Stimulated activated CD4-positive, alpha-beta T cell treated with anti-CD3 and anti-CD28 coated beads, Interleukin-1b, Interleukin-23, amount 100 ng/mL, for 24 hours (primary cell): ENCODE measurements around the gene ARPC1A.
"Not testable (repeated sequence)": the region's sequence is repeated elsewhere in the genome, so short reads cannot be mapped to it uniquely, and the experiment has no call there.

Source experiments
- DNase-seq, 4 experiments: peaks; one replicate each; pipeline ENCODE4 v3.0.0-alpha.2; 2020; ENCODE audit warnings: low read depth in 4 of 4, low spot score in 1 of 4

Gene ARPC1A

DNA sequence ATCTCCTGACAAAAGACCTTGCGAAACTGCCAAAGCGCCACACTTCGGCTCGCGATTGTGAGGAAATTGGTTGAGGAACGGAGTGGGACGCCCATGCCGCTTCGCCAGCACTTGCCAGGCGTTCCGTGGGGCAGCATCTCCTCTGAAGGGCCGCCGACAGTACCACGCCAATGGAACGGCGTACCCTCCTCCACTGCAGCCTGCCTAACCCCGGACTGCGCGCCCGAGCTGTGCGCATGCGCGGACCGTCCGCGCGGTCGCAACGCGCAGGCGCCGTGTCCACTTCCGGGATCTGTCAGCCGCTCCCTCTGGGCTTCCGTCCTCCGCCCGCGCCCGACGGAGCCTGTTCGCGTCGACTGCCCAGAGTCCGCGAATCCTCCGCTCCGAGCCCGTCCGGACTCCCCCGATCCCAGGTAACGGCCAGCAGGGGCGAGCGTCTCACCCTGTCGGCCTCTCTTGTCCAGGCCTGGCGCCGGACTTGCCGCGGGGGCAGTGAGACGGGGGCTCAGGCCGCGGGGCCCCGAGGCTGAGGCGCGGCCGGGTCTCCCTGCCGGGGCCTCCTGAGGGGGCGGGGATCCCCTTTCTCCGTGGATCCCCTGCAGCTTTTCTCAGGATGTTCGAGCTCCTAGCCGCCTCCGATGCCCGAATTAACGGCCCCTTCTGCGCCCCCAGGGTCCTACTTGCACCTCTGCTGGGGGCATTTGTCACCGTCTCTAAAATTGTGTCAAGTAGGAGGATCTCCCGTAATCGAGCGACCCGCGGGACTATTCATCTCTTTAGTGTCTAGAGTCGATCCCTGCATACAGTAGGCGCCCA lies at the start of gene ARPC1A:
ARPC1A (plus strand) TSS at position 307 of the 816 bp plus-strand sequence. CDS start 7,456 bp downstream, outside the sequence.
- DNase-seq: peak; percentile 72 to 86 (median 84)

DNA sequence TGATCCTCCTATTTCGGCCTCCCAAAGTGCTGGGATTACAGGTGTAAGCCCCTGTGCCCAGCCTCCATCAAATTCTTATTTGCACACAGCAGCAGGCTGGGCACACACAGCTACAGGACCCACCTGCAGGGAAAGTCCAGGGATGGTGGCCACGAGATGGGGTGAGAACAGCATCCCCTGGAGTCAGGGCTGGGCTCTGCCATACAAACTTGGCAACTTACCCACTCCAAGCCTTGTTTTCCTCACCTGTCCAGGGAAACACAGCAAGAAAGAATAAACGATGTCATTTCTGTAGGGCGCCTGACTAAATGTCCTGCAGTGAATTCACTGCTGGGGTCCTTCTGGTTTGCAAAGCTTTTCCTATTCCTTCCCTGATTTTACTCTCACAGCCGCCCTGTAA lies 47.5 kb upstream of the ARPC1A start:
- no peak for DNase-seq

DNA sequence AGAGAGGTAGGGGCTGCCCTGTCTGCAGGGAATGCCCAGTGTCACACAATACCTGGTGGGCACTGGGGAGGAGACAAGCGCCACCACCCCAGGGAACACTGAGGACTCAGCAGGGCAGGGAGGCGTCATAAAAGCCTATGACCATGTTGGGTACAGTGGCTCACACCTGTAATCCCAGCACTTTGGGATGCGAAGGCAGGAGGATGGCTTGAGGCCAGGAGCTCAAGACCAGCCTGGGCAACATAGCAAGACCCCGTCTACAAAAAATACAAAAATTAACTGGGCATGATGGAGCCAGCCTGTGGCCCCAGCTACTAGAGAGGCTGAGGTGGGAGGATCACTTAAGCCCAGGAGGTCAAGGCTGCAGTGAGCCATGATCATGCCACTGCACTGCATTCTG lies 41.5 kb upstream of the ARPC1A start:
- not testable (repeated sequence) for DNase-seq

DNA sequence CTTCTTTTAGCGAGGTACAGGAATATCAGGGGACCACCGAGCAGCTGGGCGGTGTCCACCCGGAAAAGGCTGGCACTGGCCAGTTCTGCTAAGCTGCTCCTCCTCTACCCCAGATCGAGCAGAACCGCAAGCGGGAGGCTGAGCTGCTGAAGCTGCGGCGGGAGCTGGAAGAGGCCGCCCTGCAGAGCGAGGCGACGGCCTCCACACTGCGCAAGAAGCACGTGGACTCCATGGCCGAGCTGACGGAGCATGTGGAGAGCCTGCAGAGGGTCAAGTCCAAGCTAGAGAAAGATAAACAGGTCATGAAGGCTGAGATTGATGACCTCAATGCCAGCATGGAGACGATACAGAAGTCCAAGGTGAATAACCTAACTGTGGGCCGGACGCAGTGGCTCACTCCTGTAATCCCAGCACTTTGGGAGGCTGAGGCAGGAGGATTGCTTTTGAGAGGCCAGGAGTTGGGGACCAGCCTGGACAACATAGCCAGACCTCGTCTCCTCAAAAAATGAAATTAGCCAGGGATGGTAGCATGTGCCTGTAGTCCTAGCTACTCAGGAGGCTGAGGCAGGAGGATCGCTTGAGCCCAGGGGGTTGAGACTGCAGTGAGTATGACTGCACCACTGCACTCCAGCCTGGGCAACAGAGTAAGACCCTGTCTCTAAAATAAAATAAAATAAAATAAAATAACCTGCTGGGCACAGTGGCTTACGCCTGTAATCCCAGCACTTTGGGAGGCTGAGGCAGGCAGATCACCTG lies 37.7 kb upstream of the ARPC1A start:
- no peak for DNase-seq

DNA sequence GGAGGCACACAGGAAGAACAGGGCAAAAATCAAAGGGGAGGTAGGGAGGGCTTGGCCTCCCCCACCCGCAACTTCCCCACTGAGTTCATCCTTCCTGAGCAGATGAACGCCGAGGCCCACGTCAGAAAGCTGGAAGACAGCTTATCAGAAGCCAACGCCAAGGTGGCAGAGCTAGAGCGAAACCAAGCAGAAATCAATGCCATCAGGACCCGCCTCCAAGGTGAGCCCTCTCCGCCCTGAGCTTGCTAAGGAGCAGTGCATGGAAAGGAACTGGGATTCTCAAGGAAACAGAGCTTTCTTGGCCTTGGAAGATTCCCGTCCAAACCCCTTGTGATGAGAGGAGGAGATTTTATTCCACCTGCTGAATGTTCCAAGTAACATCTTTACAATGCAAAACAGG lies 36.5 kb upstream of the ARPC1A start:
- no peak for DNase-seq

DNA sequence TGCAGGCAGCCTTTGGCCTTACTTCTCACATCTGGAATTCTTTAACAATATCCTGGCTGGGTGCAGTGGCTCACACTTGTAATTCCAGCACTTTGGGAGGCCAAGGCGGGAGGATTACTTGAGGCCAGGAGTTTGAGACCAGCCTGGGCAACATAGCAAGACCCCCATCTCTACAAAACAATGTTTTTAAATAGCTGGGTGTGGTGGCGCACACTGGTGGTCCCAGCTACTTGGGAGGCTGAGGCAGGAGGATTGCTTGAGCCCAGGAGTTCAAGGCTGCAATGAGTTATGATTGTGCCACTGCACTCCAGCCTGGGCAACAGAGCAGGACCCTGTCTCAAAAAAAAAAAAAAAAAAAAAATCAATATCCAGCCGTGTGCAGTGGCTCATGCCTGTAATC lies 35.5 kb upstream of the ARPC1A start:
- not testable (repeated sequence) for DNase-seq

DNA sequence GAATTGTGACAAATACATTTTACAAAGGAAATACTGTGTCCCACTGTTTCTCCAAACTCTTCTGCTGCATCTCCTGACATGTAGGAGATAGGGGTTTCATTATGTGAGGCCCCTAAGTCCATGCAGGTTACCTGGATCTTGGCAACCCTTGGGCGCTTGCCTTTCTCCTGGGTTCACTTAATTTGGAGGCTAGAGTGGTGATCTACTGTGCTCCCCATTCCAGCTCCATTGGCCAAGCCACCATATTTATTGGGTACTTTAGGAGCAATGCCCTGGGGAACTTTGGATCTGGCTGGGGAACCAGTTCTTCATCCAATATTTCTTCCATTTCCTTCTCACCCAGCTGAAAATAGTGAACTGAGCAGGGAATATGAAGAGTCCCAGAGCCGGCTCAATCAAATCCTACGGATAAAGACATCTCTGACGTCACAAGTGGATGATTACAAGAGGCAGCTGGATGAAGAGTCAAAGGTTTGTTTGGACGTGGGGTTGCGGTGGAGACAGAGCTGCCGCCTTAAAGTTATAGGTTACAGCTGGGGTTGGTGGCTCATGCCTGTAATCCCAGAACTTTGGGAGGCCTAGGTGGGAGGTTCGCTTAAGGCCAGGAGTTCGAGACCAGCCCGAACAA lies 34.6 kb upstream of the ARPC1A start:
- DNase-seq: no peak

DNA sequence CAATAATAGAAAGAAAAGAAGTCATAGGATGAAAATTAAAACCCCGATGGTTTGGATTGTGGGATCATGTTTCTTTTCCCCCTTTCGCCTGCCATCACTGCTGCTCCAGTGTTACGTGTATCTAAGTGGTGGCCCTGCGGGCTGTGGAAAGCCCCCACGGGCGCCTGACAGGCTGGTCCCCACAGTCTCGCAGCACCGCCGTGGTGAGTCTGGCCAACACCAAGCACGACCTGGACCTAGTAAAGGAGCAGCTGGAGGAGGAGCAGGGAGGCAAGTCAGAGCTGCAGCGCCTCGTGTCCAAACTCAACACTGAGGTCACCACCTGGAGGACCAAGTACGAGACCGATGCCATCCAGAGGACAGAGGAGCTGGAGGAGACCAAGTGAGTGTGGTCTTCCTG lies 33.6 kb upstream of the ARPC1A start:
- no peak for DNase-seq

DNA sequence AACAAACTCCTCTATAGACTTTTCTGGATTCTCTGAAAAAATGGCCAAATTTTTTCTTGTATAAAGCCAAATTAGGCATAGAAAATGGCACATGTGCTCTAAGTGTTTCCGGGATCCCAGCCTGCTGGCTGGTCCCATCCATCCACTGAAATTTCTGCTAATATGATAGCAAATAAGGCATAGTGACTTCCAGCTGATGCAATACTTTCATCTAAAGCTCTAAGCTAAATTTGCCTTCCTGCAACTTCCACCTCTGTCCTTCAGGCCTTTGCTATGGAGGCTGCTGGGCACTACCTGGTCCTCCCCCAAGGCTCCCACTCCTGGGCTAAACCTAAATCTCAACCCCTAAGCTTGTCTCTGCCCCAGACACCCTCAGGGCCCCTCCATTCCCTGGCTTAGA lies 32.5 kb upstream of the ARPC1A start:
- no peak for DNase-seq

DNA sequence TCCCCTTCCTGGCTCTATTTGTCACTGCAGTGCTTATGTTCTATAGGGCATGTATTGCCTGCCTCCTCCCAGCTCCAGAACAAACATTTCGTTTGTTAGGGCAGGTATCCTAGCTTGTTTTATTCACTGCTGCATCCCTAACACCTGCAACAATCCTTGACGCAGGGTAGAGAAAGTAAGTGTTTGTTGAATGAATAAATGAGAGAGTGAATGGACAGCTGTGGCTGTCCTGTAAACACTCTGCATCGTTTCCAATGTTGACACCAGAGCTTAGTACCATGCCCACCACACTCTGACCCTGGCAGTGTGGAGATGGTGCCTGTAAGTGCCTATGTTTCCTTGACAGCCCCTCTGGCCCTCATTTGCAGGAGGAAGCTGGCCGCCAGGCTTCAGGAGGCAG lies 32.0 kb upstream of the ARPC1A start:
- DNase-seq: no peak

DNA sequence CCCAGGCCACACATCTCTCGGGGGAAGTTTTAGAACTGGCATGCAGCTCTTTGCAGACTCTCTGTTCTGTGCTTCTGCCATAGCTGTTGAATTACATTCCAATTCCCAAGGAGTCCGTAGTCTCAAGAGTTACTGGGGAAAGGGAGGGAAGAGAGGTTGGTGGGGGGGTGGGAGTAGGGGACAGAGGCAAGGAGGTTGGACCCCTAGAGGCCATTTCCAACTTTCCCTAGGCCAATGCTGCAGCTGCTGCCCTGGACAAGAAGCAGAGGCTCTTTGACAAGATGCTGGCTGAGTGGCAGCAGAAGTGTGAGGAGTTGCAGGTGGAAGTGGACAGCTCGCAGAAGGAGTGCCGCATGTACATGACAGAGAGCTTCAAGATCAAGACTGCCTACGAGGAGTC lies 29.2 kb upstream of the ARPC1A start:
- no peak for DNase-seq

DNA sequence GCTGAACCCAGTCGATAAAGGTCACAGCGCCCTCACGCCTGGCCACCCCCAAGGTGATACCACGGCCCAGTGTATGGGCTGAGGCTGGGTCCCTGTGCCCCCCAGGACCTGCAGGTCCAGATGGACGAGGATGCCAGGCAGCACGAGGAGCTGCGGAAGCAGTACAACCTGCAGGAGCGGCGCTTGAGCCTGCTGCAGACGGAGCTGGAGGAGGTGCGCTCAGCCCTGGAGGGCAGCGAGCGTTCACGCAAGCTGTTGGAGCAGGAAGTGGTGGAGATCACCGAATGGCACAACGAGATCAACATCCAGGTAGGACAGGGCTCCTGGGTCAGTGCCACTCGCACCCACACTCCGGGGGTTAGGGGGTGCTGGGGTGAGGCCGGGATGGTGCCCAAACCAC lies 24.2 kb upstream of the ARPC1A start:
- no peak for DNase-seq

DNA sequence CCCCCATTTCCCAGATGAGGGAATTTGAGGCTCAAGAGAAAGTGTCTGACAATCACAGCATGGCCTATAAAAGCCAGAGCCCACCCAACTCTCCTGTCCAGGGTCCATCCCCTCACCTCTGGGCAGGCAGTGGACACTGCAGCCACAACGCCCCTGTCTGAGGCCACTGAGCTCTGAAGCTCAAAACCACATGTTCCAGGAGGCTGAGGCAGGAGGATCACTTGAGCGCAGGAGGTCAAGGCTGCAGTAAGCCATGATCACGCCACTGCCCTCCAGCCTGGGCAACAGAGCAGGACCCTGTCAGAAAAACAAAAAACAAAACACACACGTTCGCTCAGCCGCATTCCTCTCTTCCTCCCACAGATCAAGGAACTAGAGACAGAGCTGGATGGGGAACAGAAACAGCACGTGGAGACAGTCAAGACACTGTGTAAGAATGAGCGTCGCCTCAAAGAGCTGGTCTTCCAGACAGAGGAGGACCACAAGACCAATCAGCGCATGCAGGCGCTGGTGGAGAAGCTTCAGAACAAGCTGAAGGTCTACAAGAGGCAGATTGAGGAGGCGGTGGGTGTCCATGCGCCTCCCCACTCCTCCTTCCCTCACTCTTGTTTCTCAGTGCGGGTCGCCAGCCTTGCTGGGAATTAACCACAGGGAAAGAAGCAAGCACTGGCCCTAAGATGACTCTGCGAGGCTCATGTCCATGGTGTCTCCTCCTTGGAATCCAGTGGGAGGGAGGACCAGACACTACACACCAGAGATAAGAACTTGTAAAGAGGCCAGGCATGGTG lies 20.0 kb upstream of the ARPC1A start:
- no peak for DNase-seq

DNA sequence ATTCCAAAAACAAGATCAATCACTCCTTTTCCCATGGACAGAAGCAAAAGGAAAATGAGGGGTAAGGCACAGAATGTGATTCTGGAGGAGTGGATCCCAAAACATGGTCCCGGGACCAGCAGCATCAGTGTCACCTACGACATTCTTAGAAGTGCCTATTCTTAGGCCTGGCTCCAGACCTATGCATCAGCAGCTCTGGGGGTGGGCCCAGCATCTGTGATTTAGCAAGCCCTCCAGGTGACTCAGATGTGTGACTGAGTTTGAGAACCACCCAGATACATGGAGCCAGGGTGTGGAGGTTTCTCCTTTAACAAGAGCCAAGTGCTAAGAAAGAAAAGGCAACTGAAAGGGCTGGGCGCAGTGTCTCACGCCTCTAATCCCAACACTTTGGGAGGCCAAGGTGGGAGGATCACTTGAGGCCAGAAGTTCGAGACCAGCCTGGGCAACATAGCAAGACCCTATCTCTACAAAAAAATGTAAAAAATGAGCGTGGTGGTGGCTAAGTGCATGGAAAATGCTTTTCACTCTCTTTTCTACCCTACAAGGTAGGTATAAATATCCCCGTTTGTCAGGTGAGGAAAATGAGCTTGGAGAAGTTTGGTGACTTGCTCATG lies 17.1 kb upstream of the ARPC1A start:
- DNase-seq: no peak

DNA sequence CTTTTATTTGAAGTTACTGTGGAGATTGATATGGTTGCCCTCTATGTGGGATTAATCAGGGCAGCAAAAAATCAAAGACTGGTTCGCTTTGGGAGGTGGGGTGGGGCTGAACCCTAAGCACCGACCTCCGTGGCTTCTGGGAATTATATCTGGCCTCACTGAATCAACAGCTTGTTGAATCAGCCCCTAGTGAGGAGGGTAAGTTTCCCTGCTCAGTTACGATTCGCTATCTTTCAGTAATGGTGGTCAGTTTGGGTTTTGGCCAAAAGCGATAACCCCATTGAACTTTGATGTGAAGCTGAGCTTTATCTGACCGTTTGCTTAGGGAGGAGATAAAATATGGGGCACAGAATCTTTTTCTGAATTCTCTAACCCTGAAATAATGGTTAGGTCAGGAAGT lies 16.6 kb upstream of the ARPC1A start:
- no peak for DNase-seq

DNA sequence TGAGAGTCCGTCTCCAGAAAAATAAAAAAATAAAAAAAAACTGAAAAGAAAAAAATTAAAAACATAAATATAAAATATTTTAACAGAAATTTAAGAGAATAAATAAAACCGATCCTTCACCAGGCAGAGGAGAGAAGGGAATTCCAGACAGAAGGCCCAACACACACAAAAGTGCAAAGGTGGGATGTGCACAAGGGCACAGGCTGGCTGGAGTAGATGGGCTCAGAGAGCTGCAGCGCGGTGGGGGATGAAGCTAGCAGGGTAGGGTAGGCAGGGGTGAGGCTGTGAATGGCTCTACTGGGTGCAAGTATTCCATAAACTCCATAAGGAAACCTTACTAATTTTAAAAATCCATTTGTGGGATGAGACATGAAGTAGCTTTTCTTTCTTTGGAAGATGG lies 15.7 kb upstream of the ARPC1A start:
- no peak for DNase-seq

DNA sequence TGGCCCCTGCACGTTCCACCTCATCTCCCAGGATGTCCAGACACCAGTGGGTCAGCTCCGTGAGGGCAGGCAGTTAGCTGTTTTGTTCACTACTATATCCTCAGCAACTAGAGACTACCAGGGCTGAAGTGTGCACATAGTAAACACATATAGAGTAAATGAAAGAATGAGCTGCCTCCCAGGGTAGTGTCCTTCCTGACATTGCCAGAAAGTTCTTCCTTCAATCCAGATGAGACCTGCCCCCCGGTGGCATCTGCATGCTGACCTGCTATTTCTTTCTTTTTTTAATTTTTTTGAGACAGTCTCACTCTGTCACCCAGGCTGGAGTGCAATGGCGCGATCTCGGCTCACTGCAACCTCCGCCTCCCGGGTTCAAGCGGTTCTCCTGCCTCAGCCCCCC lies 14.0 kb upstream of the ARPC1A start:
- no peak for DNase-seq

DNA sequence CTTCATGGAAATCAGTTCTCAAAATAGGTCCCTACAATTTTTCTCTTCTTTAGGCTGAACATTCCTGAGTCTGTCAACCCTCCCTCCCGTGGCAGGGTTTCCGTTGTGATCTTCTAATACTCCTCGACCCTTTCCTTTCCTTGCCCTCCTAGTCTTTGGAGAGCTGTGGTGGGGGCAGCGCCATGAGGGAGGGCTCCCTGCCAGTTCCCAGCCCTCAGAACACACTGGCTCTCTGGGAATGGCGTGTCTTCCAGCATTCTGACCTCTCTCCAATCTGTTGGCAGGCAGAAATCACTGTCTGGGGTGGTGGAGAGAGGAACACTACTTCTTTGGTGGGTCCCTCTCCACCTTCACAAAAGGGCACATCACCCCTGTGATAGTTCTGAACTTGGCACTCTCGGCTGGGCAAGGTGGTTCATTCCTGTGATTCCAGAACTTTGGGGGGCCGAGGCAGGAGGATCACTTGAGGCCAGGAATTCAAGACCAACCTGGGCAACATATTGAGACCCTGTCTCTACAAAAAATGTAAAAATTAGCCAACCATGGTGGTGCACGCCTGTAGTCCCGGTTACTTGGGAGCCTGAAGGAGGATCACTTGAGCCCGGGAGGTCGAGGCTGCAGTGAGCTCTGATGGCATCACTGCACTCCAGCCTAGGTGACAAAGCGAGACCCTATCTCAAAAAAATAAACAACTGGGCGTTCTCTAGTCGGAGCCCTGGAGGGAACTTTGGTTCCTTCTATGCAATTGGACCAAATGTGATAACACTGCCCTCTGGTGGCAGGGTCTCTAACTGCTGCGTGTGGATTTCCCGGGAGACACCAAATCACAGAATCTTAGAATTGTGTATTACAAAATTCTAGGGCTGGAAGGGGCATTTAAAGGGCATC lies 13.1 kb upstream of the ARPC1A start:
- DNase-seq: peak; percentile 51 to 62 (median 58)

DNA sequence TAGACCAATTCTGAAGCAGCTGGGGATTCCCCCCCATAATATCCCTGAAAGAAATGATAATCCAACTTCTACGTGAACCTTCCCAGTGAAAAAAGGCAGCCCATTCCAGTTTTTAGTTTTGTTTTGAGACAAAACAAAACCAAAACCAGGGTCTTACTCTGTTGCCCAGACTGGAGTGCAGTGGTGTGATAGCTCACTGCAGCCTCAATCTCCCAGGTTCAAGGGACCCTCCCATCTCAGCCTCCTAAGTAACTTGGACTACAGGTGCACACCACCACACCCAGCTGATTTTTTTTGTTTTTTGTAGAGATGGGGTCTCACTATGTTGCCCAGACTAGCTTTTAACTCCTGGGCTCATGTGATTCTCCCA lies 12.5 kb upstream of the ARPC1A start:
- DNase-seq: no peak

DNA sequence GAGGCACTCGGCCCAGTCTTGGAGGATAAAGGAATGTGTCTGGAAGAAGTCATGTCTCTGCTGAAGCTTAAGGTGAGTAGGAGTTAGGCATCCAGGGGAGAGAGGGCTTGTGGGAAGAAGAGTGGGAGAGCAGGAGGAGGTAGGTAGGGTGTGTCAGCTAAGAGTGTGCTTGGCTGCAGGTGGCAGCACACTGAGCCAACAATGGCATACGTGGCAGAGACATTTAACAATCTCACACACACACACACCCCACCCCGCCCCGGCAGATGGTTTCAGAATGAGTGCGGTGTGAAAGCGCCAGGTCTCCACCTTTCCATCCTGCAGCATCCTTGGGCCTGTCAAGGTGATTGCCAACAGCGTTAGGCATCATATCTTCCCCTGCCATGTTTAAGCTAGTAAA lies 11.2 kb upstream of the ARPC1A start:
- DNase-seq: peak in 1 of 4 experiments; percentile 49
